ENCODE results near the gene SIPA1L3. TPM values are rescaled to one million over a fixed set of nuclear protein-coding genes. Genes with fewer than 3 reads are reported as not detected.

The SIPA1L3 gene
- total RNA-seq, 1 donor from 2014 or later: 66.7 TPM

DNA sequence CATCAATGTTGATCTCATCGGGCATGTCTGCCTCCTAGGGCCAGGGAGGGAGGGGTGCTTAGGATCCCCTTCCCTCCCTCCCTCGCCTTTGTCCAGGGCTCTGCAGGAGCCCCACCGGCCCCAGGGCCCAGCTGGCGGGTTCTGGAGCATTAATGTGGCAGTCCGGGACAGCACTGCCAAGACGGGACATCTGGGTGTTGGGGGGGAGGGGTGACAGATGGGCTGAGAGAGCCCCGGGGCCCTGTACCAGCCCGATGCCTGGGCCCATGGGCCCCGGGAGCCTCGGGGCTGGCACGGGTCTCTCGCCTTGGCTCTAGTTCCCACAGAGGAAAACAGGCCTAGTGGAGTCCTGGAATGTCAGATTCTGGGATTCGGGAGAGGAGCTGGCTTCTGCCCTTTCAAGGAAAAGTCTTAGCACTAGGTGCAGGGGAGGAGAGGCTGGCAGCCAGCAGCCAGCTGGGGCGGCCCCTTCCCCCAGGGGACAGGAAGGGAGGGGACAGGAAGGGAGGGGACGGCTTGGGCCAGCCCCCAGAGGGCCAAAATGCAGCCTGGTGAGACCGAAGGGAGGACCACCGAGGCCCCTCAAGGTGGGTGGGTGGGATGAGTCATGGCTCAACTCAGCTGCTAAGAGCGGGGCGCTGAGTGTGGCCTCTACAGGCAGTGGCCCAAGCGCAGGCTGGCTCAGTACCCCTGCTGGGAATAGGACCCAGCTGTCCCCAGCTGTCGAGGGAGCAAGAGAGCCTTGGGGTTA is 346.1 kb downstream of the SIPA1L3 start:
- no peak for DNase-seq (ENCODE audit: low read depth)
- no peak overlapping the region for H3K4me3 ChIP-seq (ENCODE audit: low read depth, low read length)
- TF ChIP-seq, protein P1, sequence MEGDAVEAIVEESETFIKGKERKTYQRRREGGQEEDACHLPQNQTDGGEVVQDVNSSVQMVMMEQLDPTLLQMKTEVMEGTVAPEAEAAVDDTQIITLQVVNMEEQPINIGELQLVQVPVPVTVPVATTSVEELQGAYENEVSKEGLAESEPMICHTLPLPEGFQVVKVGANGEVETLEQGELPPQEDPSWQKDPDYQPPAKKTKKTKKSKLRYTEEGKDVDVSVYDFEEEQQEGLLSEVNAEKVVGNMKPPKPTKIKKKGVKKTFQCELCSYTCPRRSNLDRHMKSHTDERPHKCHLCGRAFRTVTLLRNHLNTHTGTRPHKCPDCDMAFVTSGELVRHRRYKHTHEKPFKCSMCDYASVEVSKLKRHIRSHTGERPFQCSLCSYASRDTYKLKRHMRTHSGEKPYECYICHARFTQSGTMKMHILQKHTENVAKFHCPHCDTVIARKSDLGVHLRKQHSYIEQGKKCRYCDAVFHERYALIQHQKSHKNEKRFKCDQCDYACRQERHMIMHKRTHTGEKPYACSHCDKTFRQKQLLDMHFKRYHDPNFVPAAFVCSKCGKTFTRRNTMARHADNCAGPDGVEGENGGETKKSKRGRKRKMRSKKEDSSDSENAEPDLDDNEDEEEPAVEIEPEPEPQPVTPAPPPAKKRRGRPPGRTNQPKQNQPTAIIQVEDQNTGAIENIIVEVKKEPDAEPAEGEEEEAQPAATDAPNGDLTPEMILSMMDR (conservative IDR thresholded peaks at IDR 0.05; ENCODE audit: low read depth, low read length): no peak

DNA sequence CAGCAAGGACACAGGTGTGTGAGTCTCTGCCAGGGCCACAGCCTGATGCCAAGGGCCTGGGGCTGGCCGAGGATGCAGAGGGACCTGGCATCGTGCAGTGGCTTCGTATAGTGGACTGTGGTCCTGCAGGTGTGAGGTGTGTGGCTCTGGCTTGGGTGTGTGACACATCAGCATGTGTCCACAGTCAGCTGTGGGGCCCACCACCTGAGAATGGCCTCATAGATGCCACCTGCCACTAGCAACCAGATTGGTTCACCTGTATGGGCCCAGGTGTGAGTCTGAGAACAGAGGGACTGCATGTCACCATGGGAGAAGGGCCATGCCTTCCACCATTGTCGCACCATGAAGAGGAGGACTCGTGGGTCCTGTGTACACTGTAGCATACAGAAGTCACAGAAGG is 346.8 kb downstream of the SIPA1L3 start:
- DNase-seq (ENCODE audit: low read depth): no peak
- no peak overlapping the region for H3K4me3 ChIP-seq (ENCODE audit: low read depth, low read length)
- TF ChIP-seq, protein P1 (conservative IDR thresholded peaks at IDR 0.05; ENCODE audit: low read depth, low read length): no peak

DNA sequence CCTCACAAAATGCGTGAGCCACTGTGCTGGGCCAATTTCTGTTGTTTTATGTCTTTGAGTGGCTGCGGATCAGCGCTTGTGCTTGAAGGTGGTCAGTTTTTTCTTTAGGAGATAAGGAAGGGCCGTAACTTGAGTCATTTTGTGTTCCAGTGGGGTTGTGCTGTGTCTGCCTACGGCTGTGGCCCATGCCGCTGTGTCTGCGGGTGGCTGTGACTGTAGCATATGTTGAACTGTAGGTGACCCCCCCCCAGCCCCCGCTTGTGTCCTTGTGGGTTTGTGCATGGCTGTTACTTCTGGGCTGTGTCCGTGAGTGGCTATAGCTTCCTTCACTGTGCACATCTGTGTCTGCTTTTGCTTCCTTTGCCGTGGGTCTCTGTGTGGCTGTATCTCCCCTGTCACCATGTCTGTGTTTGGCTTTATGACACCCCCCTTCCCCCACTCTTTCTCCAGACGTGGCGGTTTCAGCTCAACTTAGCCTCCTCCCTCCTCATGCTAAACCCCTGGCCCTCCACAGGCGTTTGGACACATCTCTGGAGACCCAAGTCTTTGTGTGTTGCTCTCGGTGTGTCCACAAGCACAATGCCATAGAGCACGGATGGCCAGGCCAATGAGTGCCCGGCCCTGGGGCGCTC is 348.5 kb downstream of the SIPA1L3 start:
- no peak for DNase-seq (ENCODE audit: low read depth)
- TF ChIP-seq, protein P1 (conservative IDR thresholded peaks at IDR 0.05; ENCODE audit: low read depth, low read length): no peak
- peak overlapping the region; percentile 53 for H3K4me3 ChIP-seq (ENCODE audit: low read depth, low read length)

Other genes with a start within 250 kb of the SIPA1L3 start
- 2.1 and 5.7 TPM in 2 replicates for gene ZNF607, start 187.4 kb upstream of the SIPA1L3 start, total RNA-seq
- 2.0 and 5.6 TPM in 2 replicates for gene ZNF573, start 127.6 kb upstream of the SIPA1L3 start, total RNA-seq
- not detected in 2 replicates for gene WDR87, start 614 bp upstream of the SIPA1L3 start, total RNA-seq

Data from epithelial cell of proximal tubule (primary cell).